Measurements from ENCODE around the gene NIPA2. TPM values are rescaled to one million over a fixed set of nuclear protein-coding genes. Genes with fewer than 3 reads are reported as not detected.
"Not testable (repeated sequence)": the region's sequence is repeated elsewhere in the genome, so short reads cannot be mapped to it uniquely, and the experiment has no call there.

The NIPA2 gene
- total RNA-seq, 2 donors from 2014 or later: 72.2 to 99.5 TPM

DNA sequence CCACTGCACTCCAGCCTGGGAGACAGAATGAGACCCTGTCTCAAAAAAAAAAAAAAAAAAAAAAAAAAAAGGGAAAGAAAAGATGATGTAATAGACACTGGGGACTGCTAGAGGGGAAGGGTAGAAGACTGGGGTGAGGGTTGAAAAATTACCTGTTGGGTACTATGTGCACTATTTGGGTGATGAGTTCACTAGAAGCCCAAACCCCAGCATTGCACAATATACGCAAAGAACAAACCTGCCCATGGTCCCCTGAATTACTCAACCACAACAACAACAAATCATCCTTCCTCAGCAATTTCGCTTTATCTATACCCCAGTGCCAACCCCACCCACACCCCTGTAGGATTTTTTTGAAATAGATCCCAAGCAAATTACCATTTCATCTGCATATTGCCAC lies 38.6 kb upstream of the NIPA2 start:
- Histone ChIP-seq H3K27ac (no peak overlapping the region), H3K9me3 (no peaks in the 10 kb centered on the region), H3K4me1 (no peaks in the 10 kb centered on the region), H3K9ac (ENCODE audit: low read depth in 2 of 2, low read length in 2 of 2) (no peak overlapping the region), H3K27me3 (no peaks in the 10 kb centered on the region), H3K4me3 (no peak overlapping the region), H3K36me3 (no peaks in the 10 kb centered on the region)
- TF ChIP-seq, protein P1, sequence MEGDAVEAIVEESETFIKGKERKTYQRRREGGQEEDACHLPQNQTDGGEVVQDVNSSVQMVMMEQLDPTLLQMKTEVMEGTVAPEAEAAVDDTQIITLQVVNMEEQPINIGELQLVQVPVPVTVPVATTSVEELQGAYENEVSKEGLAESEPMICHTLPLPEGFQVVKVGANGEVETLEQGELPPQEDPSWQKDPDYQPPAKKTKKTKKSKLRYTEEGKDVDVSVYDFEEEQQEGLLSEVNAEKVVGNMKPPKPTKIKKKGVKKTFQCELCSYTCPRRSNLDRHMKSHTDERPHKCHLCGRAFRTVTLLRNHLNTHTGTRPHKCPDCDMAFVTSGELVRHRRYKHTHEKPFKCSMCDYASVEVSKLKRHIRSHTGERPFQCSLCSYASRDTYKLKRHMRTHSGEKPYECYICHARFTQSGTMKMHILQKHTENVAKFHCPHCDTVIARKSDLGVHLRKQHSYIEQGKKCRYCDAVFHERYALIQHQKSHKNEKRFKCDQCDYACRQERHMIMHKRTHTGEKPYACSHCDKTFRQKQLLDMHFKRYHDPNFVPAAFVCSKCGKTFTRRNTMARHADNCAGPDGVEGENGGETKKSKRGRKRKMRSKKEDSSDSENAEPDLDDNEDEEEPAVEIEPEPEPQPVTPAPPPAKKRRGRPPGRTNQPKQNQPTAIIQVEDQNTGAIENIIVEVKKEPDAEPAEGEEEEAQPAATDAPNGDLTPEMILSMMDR (IDR thresholded peaks at IDR 0.05): no peak
- DNase-seq: no peak
- intact Hi-C loops (cut with DNase I): no loop called here

DNA sequence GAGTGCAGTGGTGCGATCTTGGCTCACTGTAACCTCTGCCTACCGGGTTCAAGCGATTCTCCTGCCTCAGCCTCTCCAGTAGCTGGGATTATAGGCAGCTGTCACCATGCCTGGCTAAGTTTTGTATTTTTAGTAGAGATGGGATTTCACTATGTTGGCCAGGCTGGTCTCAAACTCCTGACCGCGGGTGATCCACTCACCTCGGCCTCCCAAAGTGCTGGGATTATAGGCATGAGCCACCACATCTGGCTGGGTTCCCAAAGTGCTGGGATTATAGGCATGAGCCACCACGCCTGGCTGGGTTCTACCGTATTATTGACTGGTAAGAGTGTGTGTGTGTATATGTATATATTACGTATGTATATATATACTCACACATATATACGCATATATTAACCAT lies 35.5 kb upstream of the NIPA2 start:
- H3K4me1 ChIP-seq; H3K4me3 ChIP-seq; H3K9ac ChIP-seq (ENCODE audit: low read depth in 2 of 2, low read length in 2 of 2); H3K27ac ChIP-seq; intact Hi-C loops (cut with DNase I); H3K9me3 ChIP-seq; DNase-seq; H3K27me3 ChIP-seq; H3K36me3 ChIP-seq: not testable (repeated sequence)

DNA sequence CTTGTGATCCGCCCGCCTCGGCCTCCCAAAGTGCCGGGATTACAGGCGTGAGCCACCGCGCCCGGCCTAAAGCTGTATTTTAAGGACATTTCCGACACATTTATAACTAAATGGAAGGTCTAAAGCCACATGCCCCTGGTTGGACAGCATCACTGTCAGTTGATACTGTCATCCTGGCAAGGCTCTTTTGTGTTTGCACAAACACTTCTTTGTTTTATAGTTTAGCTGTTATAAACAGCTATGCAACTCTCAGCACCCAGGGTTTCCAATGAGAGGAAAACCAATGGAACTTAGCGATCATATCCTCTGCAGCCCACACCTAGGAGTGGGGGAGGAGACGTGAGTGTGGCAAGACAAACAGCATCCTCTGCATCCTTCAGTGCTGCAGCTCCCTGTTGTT lies 32.3 kb upstream of the NIPA2 start:
- TF ChIP-seq, protein P1 (IDR thresholded peaks at IDR 0.05): no peak
- Histone ChIP-seq H3K9me3 (no peaks in the 10 kb centered on the region), H3K4me3 (no peak overlapping the region), H3K27me3 (no peaks in the 10 kb centered on the region), H3K4me1 (no peaks in the 10 kb centered on the region), H3K27ac (no peak overlapping the region), H3K9ac (ENCODE audit: low read depth in 2 of 2, low read length in 2 of 2) (no peak overlapping the region), H3K36me3 (no peaks in the 10 kb centered on the region)
- no peak for DNase-seq
- intact Hi-C loops (cut with DNase I): no loop called here

DNA sequence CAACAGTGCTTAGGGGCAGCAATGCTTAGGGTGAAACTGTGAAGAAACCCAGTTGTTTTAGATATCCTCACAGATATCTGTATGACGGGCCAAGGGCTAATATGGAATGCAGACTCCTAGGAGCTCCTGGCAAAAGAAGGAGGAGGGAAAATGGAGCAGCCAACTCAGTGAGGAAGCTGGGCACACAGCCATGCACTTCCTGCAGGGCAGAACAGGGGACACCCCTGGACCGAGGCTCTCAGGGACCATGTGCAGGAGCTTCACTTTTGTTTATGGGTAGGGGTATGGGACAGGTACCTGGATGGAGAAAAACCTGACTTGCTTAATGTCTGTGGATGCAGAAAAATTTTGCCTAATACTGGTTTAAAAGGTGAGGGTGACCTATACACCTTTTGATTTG lies 31.8 kb upstream of the NIPA2 start:
- Histone ChIP-seq H3K9me3 (no peaks in the 10 kb centered on the region), H3K27me3 (no peaks in the 10 kb centered on the region), H3K27ac (no peak overlapping the region), H3K4me3 (no peak overlapping the region), H3K36me3 (no peaks in the 10 kb centered on the region), H3K4me1 (no peaks in the 10 kb centered on the region), H3K9ac (ENCODE audit: low read depth in 2 of 2, low read length in 2 of 2) (no peak overlapping the region)
- DNase-seq: no peak
- intact Hi-C loops (cut with DNase I): no loop called here
- TF ChIP-seq, protein P1 (IDR thresholded peaks at IDR 0.05): no peak

DNA sequence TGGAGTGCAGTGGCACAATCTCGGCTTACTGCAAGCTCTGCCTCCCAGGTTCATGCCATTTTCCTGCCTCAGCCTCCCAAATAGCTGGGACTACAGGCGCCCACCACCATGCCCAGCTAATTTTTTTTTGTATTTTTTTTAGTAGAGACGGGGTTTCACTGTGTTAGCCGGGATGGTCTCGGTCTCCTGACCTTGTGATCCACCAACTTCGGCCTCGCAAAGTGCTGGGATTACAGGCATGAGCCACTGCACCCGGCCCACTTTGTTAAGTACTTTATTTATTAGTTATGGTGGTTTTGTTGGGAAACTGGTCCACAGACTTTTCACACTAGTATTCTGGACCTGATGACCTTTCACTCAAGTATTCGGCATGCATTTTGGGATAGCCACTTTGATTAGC lies 30.6 kb upstream of the NIPA2 start:
- H3K9me3 ChIP-seq; H3K4me3 ChIP-seq; DNase-seq; intact Hi-C loops (cut with DNase I); H3K27ac ChIP-seq; H3K4me1 ChIP-seq; H3K36me3 ChIP-seq; H3K27me3 ChIP-seq; H3K9ac ChIP-seq (ENCODE audit: low read depth in 2 of 2, low read length in 2 of 2): not testable (repeated sequence)

DNA sequence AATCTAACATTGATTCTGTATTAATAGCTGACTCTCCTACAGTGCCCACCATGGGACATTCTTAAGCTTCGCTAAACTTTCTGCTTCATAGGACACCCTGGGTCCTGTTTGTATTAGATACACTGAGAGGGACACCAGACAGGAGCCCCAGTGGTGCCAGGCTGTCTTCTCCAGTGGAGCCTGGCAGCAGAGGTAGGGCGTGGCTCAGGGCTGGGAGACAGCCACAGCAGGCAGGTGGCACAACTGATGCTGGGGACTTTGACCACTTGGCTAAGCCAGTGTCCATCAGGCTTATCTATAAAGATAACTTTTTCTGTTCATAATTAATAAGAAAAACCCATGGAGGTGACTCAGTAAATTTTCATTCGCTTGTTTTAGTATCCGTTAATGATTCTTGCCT lies 30.2 kb upstream of the NIPA2 start:
- H3K27ac ChIP-seq: no peak overlapping the region
- H3K9me3 ChIP-seq: no peaks in the 10 kb centered on the region

More for the DNA sequence above, 30.2 kb upstream of the NIPA2 start:
- no peaks in the 10 kb centered on the region for H3K4me1 ChIP-seq
- H3K27me3 ChIP-seq: no peaks in the 10 kb centered on the region
- H3K4me3 ChIP-seq: no peak overlapping the region
- no peak overlapping the region for H3K9ac ChIP-seq (ENCODE audit: low read depth in 2 of 2, low read length in 2 of 2)
- DNase-seq: peak; percentile 55
- no peaks in the 10 kb centered on the region for H3K36me3 ChIP-seq
- intact Hi-C loops (cut with DNase I): no loop called here
- TF ChIP-seq, protein P1 (IDR thresholded peaks at IDR 0.05): no peak
